Ishikawa (cell line): ENCODE results near the gene ROR1.

Experiments
- CEBPB ChIP-seq: IDR thresholded peaks from 2 replicates; pipeline ENCODE4 v1.6.1; 2012
- CREB1 ChIP-seq: IDR thresholded peaks from 2 replicates; pipeline ENCODE4 v1.6.1; 2012; ENCODE audit warnings: low read depth
- EGR1 ChIP-seq: IDR thresholded peaks from 2 replicates; pipeline ENCODE4 v1.6.1; 2012
- EP300 ChIP-seq: IDR thresholded peaks from 2 replicates; pipeline ENCODE4 v1.6.1; 2012; ENCODE audit warnings: borderline replicate concordance
- FOXM1 ChIP-seq: IDR thresholded peaks from 2 replicates; pipeline ENCODE4 v1.6.1; 2012; ENCODE audit warnings: low read depth, borderline replicate concordance
- NFIC ChIP-seq: IDR thresholded peaks from 2 replicates; pipeline ENCODE4 v1.6.1; 2012
- RAD21 ChIP-seq: IDR thresholded peaks from 2 replicates; pipeline ENCODE4 v1.6.1; 2012; ENCODE audit warnings: low read depth
- TAF1 ChIP-seq: IDR thresholded peaks from 2 replicates; pipeline ENCODE4 v1.6.1; 2012; ENCODE audit warnings: low read depth, mild to moderate bottlenecking
- TCF12 ChIP-seq: IDR thresholded peaks from 2 replicates; pipeline ENCODE4 v1.6.1; 2012; ENCODE audit warnings: low read depth
- TEAD4 ChIP-seq: IDR thresholded peaks from 2 replicates; pipeline ENCODE4 v1.6.1; 2012
- YY1 ChIP-seq: IDR thresholded peaks from 2 replicates; pipeline ENCODE4 v1.6.1; 2012; ENCODE audit warnings: low read depth
- ZBTB7A ChIP-seq: IDR thresholded peaks from 2 replicates; pipeline ENCODE4 v1.6.1; 2012; ENCODE audit warnings: low read depth
- TF ChIP-seq, protein P1 (sequence below): IDR thresholded peaks from 2 replicates; pipeline ENCODE4 v1.6.1; 2012; ENCODE audit warnings: low read depth, mild to moderate bottlenecking
- TF ChIP-seq, protein P2 (sequence below): IDR thresholded peaks from 2 replicates; pipeline ENCODE4 v1.6.1; 2012
- TF ChIP-seq, protein P3 (sequence below): IDR thresholded peaks from 2 replicates; pipeline ENCODE4 v1.6.1; 2012

Gene ROR1

DNA sequence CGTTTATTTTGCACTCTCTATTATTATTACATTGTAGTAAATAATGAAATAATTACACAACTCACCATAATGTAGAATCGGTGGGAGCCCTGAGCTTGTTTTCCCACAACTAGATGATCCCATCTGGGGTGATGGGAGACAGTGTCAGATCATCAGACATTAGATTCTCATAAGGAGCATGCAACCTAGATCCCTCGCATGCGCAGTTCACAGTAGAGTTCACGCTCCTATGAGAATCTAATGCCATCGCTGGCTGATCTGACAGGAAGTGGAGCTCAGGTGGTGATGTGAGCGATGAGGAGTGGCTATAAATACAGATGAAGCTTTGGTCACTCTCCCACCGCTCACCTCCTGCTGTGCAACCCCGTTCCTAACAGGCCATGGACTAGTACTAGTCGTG is 112.1 kb downstream of the ROR1 start:
- TF ChIP-seq TEAD4 (no peak), EP300 (no peak), ZBTB7A (no peak), CEBPB (no peak), RAD21 (no peak), YY1 (no peak), EGR1 (no peak), FOXM1 (no peak), TAF1 (no peak), TCF12 (no peak), CREB1 (no peak), NFIC (no peak)
- TF ChIP-seq, protein P1, sequence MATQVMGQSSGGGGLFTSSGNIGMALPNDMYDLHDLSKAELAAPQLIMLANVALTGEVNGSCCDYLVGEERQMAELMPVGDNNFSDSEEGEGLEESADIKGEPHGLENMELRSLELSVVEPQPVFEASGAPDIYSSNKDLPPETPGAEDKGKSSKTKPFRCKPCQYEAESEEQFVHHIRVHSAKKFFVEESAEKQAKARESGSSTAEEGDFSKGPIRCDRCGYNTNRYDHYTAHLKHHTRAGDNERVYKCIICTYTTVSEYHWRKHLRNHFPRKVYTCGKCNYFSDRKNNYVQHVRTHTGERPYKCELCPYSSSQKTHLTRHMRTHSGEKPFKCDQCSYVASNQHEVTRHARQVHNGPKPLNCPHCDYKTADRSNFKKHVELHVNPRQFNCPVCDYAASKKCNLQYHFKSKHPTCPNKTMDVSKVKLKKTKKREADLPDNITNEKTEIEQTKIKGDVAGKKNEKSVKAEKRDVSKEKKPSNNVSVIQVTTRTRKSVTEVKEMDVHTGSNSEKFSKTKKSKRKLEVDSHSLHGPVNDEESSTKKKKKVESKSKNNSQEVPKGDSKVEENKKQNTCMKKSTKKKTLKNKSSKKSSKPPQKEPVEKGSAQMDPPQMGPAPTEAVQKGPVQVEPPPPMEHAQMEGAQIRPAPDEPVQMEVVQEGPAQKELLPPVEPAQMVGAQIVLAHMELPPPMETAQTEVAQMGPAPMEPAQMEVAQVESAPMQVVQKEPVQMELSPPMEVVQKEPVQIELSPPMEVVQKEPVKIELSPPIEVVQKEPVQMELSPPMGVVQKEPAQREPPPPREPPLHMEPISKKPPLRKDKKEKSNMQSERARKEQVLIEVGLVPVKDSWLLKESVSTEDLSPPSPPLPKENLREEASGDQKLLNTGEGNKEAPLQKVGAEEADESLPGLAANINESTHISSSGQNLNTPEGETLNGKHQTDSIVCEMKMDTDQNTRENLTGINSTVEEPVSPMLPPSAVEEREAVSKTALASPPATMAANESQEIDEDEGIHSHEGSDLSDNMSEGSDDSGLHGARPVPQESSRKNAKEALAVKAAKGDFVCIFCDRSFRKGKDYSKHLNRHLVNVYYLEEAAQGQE: no peak
- TF ChIP-seq, protein P2, sequence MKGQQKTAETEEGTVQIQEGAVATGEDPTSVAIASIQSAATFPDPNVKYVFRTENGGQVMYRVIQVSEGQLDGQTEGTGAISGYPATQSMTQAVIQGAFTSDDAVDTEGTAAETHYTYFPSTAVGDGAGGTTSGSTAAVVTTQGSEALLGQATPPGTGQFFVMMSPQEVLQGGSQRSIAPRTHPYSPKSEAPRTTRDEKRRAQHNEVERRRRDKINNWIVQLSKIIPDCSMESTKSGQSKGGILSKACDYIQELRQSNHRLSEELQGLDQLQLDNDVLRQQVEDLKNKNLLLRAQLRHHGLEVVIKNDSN: no peak
- TF ChIP-seq, protein P3, sequence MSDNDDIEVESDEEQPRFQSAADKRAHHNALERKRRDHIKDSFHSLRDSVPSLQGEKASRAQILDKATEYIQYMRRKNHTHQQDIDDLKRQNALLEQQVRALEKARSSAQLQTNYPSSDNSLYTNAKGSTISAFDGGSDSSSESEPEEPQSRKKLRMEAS: no peak

DNA sequence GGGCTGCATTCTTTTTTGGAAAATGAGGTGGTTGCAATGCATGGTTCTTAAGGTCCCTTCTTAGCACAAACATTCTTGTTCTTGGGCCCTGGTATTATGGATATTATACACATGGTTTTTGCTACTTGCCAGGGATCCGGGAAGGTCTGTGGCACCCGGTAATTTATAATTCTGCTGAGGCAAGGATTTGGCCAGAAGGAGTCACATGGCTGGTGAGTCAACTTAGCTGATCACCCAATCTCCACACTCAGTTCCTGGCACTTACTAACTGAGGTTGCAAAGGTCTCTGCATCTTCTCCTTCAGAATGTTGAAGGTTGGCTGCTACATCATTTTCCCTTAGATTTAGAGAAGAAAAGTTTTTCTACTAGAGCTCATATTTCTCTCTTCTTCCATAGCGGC is 112.5 kb downstream of the ROR1 start:
- TF ChIP-seq TCF12: no peak
- TF ChIP-seq ZBTB7A: no peak
- TF ChIP-seq, protein P1: no peak
- TF ChIP-seq RAD21: no peak
- TF ChIP-seq NFIC: no peak
- no peak for TF ChIP-seq CEBPB
- TF ChIP-seq, protein P3: no peak

DNA sequence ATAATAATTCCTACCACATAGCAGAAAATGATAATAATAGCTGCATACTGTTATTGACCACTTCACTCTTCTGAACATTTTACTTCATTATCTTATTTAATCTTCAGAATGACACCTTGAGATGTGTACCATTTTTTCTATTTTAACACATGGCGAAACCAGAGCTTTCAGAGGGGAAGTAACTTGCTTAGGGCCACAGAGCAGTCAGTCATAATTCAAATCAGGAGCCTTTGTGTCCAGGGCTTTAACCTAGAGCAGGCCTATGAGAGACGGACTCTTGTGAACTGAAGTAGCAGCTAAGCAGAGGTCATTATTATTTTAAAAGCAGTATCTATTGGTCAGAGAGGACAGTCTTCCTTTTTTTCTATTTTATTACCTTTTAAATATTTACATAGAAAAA is 114.0 kb downstream of the ROR1 start:
- no peak for TF ChIP-seq RAD21
- TF ChIP-seq, protein P1: no peak
- no peak for TF ChIP-seq EGR1
- TF ChIP-seq CEBPB: no peak
- TF ChIP-seq TAF1: no peak
- TF ChIP-seq EP300: no peak
- no peak for TF ChIP-seq CREB1
- TF ChIP-seq TCF12: no peak

DNA sequence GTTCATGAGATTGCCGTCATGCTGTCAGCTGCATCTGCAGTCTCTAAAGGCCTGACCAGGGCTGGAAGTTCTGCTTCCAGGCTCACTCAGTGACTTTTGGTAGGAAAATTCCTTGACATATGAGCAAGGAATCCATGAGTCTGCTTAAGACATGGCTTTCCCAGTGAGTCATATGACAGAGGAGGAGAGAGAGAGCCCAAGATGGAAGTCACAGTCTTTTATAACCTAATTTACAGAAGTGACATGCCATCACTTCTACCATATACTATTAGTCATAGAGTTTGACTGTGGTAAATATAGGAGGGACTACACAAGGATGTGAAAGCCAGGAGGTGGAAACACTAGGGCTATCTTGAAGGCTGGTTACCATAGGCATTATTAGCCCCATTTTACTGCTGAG is 115.2 kb downstream of the ROR1 start:
- TF ChIP-seq ZBTB7A (no peak), EP300 (no peak), NFIC (no peak), FOXM1 (no peak), RAD21 (no peak), TCF12 (no peak), CEBPB (no peak), TAF1 (no peak), TEAD4 (no peak), CREB1 (no peak), EGR1 (no peak), YY1 (no peak)
- TF ChIP-seq, protein P2: no peak
- TF ChIP-seq, protein P3: no peak
- TF ChIP-seq, protein P1: no peak
